GM12801 (cell line): ENCODE measurements around the gene PGK1.

Source experiments
- CTCF ChIP-seq: IDR thresholded peaks from one replicate; pipeline ENCODE4 v1.5.1; 2011; ENCODE audit warnings: control low read depth; ENCODE audit not compliant: insufficient read length; ENCODE audit errors: extremely low read depth

Gene PGK1

DNA sequence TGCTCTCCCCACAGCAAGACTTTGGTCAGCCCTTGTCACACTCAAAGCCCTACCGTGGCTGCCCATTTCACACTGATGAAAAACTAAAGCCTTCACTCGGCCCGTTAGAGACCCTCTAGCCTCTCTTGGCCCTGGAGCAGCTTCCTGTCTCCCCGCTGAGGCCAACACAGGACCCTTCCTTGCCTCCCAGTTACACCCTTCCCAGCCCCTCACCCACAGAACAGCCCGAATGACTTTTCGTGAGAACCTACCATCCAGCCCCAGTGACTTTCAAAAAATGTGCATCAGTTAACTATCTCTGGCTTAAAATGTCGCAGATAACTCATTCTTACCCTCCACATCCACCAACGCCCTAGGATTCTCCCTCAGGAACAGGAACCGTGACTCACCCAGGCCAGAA, 36.2 kb downstream of the PGK1 start:
- TF ChIP-seq CTCF, result no peak

DNA sequence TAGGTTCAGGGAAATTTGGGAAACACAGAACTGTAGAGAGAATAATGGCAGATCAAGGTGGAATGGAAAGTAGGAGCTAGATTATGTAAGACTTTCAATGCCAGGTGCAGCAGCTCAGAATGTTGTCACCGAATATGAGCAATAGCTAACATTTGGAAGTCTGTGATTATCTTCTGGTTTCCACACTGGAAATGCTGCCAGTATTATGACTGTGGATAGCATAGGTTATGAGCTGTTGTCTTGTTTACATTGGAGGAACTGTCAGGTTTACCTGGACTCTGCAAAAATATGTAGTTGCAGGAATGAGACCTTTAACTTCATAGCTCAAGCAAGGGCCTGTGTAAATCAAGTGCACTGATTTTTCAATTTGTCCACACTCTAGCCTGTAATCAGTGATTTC, 61.4 kb downstream of the PGK1 start:
- no peak for TF ChIP-seq CTCF

- TF ChIP-seq CTCF, result no peak
Observed at GRCh38 chrX:78168065-78168464, 64.0 kb downstream of the PGK1 start.
